ENCODE measurements around the gene IL12RB1.

DNA sequence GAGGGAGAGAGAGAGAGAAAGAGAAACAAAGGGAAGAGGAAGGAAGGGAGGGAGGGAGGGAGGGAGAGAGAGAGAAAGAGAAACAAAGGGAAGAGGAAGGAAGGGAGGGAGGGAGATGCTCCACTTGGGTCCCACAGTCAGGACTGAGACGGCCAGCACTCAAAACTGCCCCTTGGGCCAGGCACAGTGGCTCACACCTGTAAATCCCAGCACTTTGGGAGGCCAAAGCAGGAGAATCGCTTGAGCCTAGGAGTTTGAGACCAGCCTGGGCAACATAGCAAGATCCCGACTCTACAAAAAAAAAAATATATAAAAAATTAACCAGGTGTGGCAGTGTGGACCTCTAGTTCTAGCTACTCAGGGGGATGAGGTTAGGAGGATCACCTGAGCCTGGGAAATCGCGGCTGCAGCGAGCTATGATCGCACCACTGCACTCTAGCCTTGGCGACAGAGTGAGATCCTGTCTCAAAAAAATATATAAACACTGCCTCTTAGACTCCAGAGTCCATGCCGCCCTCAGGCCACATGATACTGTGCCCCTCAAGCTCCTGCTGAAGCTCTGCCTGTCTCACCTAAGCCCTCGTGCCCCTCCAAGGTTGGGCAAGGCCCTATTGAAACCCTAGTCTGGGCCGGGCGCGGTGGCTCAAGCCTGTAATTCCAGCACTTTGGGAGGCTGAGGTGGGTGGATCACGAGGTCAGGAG lies 70.4 kb downstream of the IL12RB1 start:
- TF ChIP-seq POLR2A (IDR thresholded peaks at IDR 0.05; ENCODE audit: low read depth, low read length) = no peak
- TF ChIP-seq TAF1 (IDR thresholded peaks at IDR 0.05; ENCODE audit: low read depth, low read length) = no peak

Data from GM12891 (cell line).